Peyer's patch (tissue), 4 donors: ENCODE data around the gene FFAR3.

Experiments used
- POLR2A ChIP-seq, 2 donors: fragments of 450-650 bp; IDR thresholded peaks; one replicate each; pipeline ENCODE4 v1.5.1; 2017; ENCODE audit warnings: antibody characterized with exemption in 2 of 2, mild to moderate bottlenecking in 2 of 2, moderate library complexity in 2 of 2
- TF ChIP-seq, protein P1 (sequence below), 6 experiments: fragments of 450-650 bp in 4 of 6; fragments of 200-600 bp in 2 of 6; sonication (generic) in 1 of 6; IDR thresholded peaks; one replicate each; pipeline ENCODE4 v1.5.1; 2017 to 2019; ENCODE audit warnings: antibody characterized with exemption in 6 of 6, mild to moderate bottlenecking in 3 of 6, moderate library complexity in 1 of 6

DNA sequence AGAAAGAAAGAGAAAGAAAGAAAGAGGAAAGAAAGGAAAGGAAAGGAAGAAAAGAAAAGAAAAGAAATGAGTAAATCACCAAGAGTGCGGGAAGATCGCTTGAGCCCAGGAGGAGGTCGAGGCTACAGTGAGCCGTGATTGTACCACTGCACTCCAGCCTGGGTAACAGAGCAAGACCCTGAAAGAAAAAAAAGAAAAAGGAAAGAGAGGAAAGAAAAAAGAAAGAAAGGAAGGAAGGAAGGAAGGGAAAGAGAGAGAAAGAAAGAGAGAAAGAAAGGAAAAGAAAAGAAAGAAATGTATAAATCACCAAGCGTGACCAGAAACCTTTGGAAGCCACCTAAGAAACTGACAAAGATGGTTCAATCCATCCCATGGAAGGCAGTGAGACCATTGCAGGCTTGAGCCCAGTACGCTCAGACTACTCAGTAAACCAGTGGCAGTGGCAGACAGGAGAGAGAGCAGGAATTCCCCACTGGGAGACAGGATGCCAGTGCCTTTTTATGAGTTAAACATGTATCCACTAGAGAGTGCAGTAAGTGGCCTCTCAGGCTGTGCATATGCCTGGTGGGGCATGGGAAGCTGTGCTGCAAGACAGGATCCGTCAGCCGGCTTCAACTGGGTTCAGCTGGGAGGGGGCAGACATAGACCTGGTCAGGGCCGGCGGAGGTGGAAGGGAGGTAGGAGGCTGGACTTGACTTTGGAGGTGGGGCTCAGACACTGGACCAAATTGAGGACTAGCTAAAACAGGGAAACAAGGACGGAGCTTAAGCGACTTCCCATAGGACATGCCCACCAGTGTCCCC lies 17.4 kb downstream of the FFAR3 start:
- TF ChIP-seq, protein P1, sequence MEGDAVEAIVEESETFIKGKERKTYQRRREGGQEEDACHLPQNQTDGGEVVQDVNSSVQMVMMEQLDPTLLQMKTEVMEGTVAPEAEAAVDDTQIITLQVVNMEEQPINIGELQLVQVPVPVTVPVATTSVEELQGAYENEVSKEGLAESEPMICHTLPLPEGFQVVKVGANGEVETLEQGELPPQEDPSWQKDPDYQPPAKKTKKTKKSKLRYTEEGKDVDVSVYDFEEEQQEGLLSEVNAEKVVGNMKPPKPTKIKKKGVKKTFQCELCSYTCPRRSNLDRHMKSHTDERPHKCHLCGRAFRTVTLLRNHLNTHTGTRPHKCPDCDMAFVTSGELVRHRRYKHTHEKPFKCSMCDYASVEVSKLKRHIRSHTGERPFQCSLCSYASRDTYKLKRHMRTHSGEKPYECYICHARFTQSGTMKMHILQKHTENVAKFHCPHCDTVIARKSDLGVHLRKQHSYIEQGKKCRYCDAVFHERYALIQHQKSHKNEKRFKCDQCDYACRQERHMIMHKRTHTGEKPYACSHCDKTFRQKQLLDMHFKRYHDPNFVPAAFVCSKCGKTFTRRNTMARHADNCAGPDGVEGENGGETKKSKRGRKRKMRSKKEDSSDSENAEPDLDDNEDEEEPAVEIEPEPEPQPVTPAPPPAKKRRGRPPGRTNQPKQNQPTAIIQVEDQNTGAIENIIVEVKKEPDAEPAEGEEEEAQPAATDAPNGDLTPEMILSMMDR (IDR thresholded peaks at IDR 0.05), result no peak
- no peak for TF ChIP-seq POLR2A (IDR thresholded peaks at IDR 0.05)
